Testis (tissue), 2 donors: ENCODE measurements around the gene ADSL.

Source experiments
- POLR2A ChIP-seq: fragments of 450-650 bp; IDR thresholded peaks from one replicate; pipeline ENCODE4 v1.6.1; 2017; ENCODE audit warnings: antibody characterized with exemption, mild to moderate bottlenecking, moderate library complexity
- TF ChIP-seq, protein P1 (sequence below), 3 experiments: fragments of 450-650 bp in 2 of 3; fragments of 200-600 bp in 1 of 3; sonication (generic) in 1 of 3; IDR thresholded peaks; one replicate each; pipeline ENCODE4 v1.5.1; 2016 to 2019; ENCODE audit warnings: antibody characterized with exemption in 3 of 3, mild to moderate bottlenecking in 2 of 3, moderate library complexity in 1 of 3

DNA sequence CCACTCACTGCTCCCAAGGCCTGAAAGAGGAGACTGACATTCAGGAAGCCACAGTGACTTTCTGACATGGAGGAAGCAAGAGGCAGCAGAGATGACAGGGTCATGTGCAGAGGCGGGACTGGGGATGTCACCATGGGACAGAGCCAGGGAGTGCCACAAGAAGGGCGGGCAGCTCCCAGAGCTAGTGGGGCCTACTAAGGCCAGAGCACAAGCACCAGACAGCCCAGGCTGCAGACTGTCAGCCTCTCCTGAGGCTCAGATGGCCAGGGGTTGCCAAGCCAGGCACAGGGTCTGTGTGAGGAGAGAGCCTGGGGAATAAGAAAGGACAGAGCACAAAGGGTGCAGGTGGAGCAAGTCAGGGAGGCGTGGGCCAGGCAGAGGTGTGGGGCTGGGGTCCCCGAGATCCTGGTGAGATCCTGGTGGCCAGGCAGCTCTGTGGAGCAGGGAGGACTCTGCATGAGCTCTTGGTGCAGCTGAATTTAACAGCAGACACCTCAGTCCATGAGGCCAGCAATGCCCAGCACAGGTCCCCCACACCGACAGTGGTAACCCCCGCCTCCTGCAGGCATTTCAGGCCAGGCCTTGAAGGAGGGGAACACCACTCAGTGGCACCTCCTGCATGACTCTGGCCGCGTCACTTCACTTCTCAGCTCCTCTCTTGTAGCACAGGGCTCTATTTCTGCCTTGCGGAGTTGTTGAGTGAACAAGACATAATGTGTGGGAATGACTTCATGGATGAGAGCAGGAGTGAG is 76.4 kb downstream of the ADSL start:
- TF ChIP-seq, protein P1, sequence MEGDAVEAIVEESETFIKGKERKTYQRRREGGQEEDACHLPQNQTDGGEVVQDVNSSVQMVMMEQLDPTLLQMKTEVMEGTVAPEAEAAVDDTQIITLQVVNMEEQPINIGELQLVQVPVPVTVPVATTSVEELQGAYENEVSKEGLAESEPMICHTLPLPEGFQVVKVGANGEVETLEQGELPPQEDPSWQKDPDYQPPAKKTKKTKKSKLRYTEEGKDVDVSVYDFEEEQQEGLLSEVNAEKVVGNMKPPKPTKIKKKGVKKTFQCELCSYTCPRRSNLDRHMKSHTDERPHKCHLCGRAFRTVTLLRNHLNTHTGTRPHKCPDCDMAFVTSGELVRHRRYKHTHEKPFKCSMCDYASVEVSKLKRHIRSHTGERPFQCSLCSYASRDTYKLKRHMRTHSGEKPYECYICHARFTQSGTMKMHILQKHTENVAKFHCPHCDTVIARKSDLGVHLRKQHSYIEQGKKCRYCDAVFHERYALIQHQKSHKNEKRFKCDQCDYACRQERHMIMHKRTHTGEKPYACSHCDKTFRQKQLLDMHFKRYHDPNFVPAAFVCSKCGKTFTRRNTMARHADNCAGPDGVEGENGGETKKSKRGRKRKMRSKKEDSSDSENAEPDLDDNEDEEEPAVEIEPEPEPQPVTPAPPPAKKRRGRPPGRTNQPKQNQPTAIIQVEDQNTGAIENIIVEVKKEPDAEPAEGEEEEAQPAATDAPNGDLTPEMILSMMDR (IDR thresholded peaks at IDR 0.05) = no peak
- TF ChIP-seq POLR2A = no peak
